ENCODE results near the gene TK1. TPM values are rescaled to one million over a fixed set of nuclear protein-coding genes. Genes with fewer than 3 reads are reported as not detected.

The TK1 gene
- total and polyA plus RNA-seq, 4 donors: 7.9 to 14.9 (median 10.3) TPM

GRCh38 chr17:78183916-78184315 is 2.9 kb downstream of the TK1 start:
- H3K4me3 ChIP-seq: no peak overlapping the region
- peak overlapping the region in 1 of 2 donors; percentile 3 for H3K9ac ChIP-seq (ENCODE audit: insufficient read depth in 1 of 2, low read length in 2 of 2)
- ATAC-seq (ENCODE audit: insufficient read depth, low FRiP score): no peak
- DNase-seq: no peak
- no peaks in the 10 kb centered on the region for H3K27me3 ChIP-seq (ENCODE audit: control insufficient read depth in 3 of 3, insufficient read depth in 3 of 3, low read length in 2 of 3)
- no peaks in the 10 kb centered on the region for H3K36me3 ChIP-seq (ENCODE audit: control insufficient read depth in 4 of 4, insufficient read depth in 4 of 4, low read length in 4 of 4)
- no peaks in the 10 kb centered on the region for H3K9me3 ChIP-seq (ENCODE audit: control insufficient read depth in 4 of 4, insufficient read depth in 3 of 4, low read length in 3 of 4)
- H3K4me1 ChIP-seq (ENCODE audit: control insufficient read depth in 5 of 5, insufficient read depth in 5 of 5, low read length in 5 of 5): peaks cover 0 to 45% (median 6%) of the 10 kb centered on the region in 5 donors
- TF ChIP-seq CTCF (IDR thresholded peaks at IDR 0.05; ENCODE audit: control extremely low read depth, extremely low read depth): no peak
- H3K27ac ChIP-seq (ENCODE audit: low read depth in 1 of 2, low read length in 1 of 2): no peak overlapping the region
- 87 to 94% methylated on average over 12 of the region's 12 CpGs for WGBS, 2 donors

GRCh38 chr17:78182504-78182903 is 4.3 kb downstream of the TK1 start:
- 94 to 97% methylated on average over 13 of the region's 13 CpGs for WGBS, 2 donors
- no peak for ATAC-seq (ENCODE audit: insufficient read depth, low FRiP score)
- H3K27ac ChIP-seq (ENCODE audit: low read depth in 1 of 2, low read length in 1 of 2): no peak overlapping the region
- no peak for DNase-seq
- H3K4me1 ChIP-seq (ENCODE audit: control insufficient read depth in 5 of 5, insufficient read depth in 5 of 5, low read length in 5 of 5): peaks cover 0 to 38% (median 6%) of the 10 kb centered on the region in 5 donors
- H3K9me3 ChIP-seq (ENCODE audit: control insufficient read depth in 4 of 4, insufficient read depth in 3 of 4, low read length in 3 of 4): no peaks in the 10 kb centered on the region
- no peaks in the 10 kb centered on the region for H3K36me3 ChIP-seq (ENCODE audit: control insufficient read depth in 4 of 4, insufficient read depth in 4 of 4, low read length in 4 of 4)
- no peak overlapping the region for H3K4me3 ChIP-seq
- H3K27me3 ChIP-seq (ENCODE audit: control insufficient read depth in 3 of 3, insufficient read depth in 3 of 3, low read length in 2 of 3): no peaks in the 10 kb centered on the region
- H3K9ac ChIP-seq (ENCODE audit: insufficient read depth in 1 of 2, low read length in 2 of 2): no peak overlapping the region
- TF ChIP-seq CTCF (IDR thresholded peaks at IDR 0.05; ENCODE audit: control extremely low read depth, extremely low read depth): no peak

GRCh38 chr17:78180508-78180907 is 6.3 kb downstream of the TK1 start:
- peak overlapping the region in 1 of 2 donors; percentile 65 for H3K9ac ChIP-seq (ENCODE audit: insufficient read depth in 1 of 2, low read length in 2 of 2)
- ATAC-seq (ENCODE audit: insufficient read depth, low FRiP score) (no peak), DNase-seq (no peak)
- H3K4me1 ChIP-seq (ENCODE audit: control insufficient read depth in 5 of 5, insufficient read depth in 5 of 5, low read length in 5 of 5): peaks cover 0 to 26% (median 1%) of the 10 kb centered on the region in 5 donors
- no peaks in the 10 kb centered on the region for H3K27me3 ChIP-seq (ENCODE audit: control insufficient read depth in 3 of 3, insufficient read depth in 3 of 3, low read length in 2 of 3)
- no peaks in the 10 kb centered on the region for H3K9me3 ChIP-seq (ENCODE audit: control insufficient read depth in 4 of 4, insufficient read depth in 3 of 4, low read length in 3 of 4)
- H3K4me3 ChIP-seq: no peak overlapping the region
- no peak for TF ChIP-seq CTCF (IDR thresholded peaks at IDR 0.05; ENCODE audit: control extremely low read depth, extremely low read depth)
- 73 to 82% methylated on average over 2 of the region's 2 CpGs for WGBS, 2 donors
- no peaks in the 10 kb centered on the region for H3K36me3 ChIP-seq (ENCODE audit: control insufficient read depth in 4 of 4, insufficient read depth in 4 of 4, low read length in 4 of 4)
- H3K27ac ChIP-seq (ENCODE audit: low read depth in 1 of 2, low read length in 1 of 2): no peak overlapping the region

- Histone ChIP-seq H3K27me3 (ENCODE audit: control insufficient read depth in 3 of 3, insufficient read depth in 3 of 3, low read length in 2 of 3) (no peaks in the 10 kb centered on the region), H3K9me3 (ENCODE audit: control insufficient read depth in 4 of 4, insufficient read depth in 3 of 4, low read length in 3 of 4) (no peaks in the 10 kb centered on the region), H3K27ac (ENCODE audit: low read depth in 1 of 2, low read length in 1 of 2) (peak overlapping the region in 1 of 2 donors; percentile 2), H3K9ac (ENCODE audit: insufficient read depth in 1 of 2, low read length in 2 of 2) (peak overlapping the region in 1 of 2 donors; percentile 65), H3K4me1 (ENCODE audit: control insufficient read depth in 5 of 5, insufficient read depth in 5 of 5, low read length in 5 of 5) (peaks cover 0 to 22% (median 0%) of the 10 kb centered on the region in 5 donors), H3K4me3 (no peak overlapping the region), H3K36me3 (ENCODE audit: control insufficient read depth in 4 of 4, insufficient read depth in 4 of 4, low read length in 4 of 4) (no peaks in the 10 kb centered on the region)
- DNase-seq (peak; percentile 45 to 70 (median 52)), ATAC-seq (ENCODE audit: insufficient read depth, low FRiP score) (no peak)
- no peak for TF ChIP-seq CTCF (IDR thresholded peaks at IDR 0.05; ENCODE audit: control extremely low read depth, extremely low read depth)
- 57 to 58% methylated on average over 14 of the region's 14 CpGs for WGBS, 2 donors
Measured at GRCh38 chr17:78180083-78180482, 6.8 kb downstream of the TK1 start.
